ENCODE data around the gene CALM1.
"Not testable (repeated sequence)": the region's sequence is repeated elsewhere in the genome, so short reads cannot be mapped to it uniquely, and the experiment has no call there.

CALM1 gene

DNA sequence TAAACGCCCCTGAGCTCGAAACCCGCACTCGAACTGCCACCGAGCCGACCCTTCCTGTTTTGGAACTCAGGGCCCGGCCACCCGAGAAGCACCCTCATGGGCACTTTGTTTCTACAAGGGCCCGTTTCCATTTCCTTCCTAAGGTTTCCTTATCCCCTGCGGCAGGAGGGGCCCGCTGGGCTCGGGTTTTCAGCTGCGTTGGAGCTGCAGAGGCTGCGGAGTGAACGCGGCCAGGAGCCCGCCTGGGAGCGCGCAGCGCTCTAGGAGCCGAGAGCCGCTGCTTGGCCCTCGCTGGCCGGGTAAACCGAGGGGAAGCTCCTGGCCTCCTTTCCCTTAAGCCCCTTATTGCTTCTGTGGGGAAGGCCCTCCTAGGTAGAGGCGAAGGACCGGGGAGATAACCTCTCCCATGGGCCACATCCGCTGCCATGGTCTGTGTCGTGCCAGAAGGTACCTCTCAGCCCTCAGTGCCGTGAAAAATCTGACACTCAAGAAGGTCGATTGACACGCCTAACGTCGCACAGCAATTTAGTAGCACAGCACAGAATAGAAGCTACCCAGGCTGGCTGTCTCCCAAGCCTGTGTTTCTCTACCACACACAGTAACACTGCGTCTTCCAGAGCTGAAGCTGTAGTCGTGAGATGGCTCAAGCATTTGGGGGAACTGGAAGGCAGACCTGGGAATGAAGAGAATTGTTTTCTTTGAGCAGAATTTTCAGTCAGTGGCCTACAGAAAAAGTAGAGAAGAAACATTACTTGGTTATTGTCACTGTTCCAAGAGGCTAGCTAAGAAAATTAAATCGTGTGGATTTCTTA is 12.9 kb upstream of the CALM1 start:
- DNase-seq: peak; percentile 73

DNA sequence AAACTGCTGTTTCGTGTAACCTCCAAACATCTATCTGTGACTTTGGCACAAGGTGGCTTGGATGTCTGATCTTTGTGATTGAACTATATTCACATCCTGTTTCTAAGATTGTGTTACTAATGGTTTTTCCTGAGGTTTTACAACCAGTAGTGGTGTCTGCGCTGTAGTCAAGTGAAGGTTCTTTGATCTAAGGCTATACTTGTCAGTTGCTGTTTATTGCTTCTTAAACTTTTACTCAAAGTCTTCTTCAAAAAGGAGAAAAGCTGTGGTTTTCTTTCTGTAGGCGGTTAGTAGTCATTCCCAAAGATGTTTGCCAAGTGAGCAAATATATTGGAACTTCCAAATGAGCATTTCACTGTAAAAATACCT is 12.3 kb upstream of the CALM1 start:
- DNase-seq: no peak

DNA sequence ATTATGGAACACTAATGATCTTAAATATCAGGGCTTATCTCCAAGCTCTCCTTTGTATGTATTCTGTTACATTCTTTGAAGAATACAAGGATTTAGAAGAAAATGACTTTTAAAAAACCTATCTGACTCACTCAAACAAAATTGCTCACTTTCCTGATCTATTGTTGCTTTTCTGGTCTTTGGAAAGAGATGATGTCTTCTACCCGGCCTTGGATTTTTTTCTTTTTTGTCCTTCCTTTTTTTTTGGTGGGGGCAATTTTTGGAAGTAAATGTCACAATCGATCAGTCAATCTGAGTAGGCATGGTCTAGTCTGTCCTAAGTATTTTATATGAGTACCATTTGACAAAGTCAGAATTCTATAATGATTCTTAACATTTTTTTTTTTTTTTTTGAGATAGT is 10.5 kb upstream of the CALM1 start:
- no peak for DNase-seq

DNA sequence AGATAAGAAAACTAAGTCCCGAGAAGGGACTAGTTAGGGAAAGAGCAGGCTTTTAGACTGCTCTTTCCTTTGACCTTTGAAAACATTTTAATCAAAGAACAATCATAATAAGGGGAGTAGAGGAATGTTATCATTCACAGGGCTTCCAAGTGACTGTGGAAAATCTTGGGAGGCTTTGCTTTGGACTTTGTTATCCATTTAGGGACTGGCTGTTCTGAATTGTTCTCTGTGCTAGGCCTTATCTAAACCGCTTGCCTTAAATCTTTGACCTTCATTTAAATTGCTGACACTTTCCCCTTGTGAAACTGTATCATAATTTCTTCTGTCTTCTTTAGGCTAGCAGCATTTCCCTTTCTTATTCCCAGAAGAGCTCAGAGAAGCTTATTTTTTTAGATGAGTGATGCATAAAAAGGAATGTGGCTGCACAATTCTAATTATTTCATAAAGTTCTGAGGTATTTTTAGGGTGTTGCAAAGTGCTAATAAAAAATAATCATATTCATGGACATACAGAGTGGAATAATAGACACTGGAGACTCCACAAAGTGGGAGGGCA is 9.5 kb upstream of the CALM1 start:
- no peak for DNase-seq

DNA sequence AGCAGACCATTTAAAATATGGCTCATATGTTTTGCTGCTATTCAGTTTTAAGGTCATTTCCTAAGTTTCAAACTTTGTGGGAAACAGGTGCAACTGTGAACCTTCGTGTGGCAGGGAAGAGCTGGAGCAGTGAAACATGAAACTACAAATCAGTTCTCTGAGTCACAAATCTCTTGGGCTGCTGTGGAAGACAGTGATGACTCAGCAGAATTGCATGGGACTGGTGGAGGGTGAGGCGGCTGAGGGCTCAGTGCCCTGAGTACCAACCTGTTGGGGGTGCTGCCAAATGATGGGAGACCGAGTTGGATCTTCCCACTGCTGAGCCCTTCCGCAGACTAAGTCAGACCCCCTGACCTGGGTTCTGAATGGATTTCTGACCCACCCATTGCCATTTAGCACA is 8.4 kb upstream of the CALM1 start:
- DNase-seq: no peak

DNA sequence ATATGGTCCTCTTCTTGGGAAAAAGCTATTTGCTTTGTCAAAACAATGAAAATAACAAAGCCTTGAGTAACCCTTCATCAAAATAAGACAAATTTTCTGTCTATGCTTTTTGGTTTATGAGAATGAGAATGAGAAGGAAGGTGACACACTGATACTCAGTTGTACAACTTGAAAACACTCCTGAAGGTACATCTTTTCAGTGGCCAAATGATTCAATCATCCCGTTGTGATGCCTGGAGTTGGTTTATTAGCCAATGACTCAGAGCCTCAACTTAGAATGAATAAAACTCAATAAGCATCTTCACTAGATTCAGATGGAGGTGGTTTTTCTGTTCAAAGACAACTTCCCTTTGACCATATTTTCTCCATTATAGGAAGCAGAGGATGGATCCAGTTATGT is 7.8 kb upstream of the CALM1 start:
- DNase-seq: no peak

DNA sequence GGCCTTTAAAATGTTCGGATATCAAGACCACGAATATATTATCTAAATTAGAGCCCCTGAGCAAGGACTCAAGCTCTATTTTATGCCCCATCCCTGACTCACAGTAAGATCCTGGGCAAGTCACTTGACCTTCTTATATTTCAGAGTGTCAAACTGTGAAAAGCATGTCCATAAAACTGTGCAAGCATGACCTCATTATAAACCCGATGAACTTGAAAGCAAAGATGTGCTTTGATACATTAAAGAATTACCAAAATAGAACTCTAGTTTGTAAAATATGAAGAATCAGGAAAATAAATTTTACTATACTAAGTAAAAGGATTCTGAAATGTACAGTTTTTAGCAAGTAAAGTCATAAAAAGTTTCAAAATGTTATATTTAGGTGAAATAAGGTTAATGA is 2.9 kb upstream of the CALM1 start:
- DNase-seq: no peak

DNA sequence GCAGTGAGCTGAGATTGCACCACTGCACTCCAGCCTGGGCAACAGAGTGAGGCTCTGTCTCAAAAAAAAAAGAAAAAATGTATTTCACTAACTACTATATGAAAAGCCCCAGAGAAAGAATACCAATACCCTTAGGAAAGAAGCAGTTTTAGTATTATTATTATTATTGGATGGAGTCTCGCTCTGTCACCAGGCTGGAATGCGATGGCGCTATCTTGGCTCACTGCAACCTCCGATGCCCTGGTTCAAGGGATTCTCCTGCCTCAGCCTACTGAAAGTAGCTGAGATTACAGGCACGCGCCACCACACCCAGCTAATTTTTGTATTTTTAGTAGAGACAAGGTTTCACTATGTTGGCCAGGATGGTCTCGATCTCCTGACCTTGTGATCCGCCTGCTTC is 2.0 kb upstream of the CALM1 start:
- not testable (repeated sequence) for DNase-seq

DNA sequence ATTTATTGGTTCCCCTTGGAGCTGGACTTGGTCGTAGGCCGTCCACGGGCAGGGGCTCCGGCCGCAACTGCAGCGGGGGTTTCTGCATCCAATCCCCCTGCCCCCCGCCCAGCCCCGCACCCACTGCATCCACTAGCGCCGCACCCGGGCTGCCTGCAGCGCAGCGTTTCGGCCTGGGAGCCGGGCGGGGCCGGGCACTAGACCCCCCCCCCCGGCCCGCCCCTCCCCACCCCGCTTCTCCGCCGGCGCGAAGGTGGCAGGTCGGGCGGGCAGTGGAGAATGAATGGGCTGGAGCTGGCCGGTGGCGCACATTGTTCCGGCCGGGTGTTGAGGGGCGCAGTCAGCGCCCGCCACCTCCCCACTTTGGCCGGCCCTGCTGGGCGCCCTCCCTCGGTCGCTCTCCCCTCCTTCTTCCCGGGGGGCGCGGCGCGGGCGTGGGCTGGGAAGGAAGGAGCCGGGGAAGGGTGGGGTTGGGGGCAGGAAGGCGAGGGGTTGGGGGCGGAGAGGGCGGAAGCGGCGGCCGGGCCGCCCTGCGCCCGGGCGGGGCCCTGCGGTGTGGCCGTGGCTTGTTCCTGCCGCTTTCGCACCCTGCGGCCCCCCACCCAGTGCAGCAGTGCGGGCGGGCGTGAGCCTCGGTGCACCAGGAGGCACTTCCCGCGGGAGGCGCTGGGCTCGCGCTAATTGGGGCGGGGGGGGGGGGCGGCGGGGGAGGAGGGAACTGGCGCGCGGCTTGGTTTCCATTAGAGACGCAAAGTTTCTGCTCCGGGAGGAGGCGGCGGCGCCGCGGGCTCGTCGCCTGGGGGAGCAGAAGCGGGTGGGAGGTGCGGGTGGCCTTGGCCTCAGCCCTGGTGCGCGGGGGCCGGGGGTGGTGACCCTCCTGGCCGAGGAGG is 841 bp downstream of the CALM1 start:
- DNase-seq: peak; percentile 81

DNA sequence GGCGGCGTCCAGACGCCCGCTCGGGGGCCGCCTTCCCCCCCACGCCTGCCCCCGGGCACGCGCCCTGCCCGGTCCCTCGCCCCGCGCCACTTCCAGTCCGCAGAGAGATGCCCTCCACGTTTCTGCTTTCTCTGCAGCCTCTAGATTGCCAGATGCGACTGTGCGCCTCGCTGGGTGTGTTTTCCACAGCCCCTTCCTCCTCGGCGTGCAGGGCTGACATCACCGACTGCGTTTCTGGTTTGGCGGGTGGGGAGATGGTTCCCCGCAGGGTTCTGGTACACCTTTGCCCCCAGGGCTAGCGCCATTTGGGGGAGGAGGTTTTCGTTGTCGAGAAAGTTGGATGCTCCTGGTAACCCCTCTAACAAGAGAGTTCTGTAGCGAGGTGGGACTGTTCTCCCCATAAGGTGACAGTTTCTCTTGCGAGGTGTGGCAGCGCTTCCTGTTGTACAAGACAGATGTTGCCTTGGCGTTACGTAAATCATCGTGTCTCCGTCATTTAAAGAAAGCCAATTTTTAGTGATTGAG is 1.5 kb downstream of the CALM1 start:
- peak; percentile 79 for DNase-seq

DNA sequence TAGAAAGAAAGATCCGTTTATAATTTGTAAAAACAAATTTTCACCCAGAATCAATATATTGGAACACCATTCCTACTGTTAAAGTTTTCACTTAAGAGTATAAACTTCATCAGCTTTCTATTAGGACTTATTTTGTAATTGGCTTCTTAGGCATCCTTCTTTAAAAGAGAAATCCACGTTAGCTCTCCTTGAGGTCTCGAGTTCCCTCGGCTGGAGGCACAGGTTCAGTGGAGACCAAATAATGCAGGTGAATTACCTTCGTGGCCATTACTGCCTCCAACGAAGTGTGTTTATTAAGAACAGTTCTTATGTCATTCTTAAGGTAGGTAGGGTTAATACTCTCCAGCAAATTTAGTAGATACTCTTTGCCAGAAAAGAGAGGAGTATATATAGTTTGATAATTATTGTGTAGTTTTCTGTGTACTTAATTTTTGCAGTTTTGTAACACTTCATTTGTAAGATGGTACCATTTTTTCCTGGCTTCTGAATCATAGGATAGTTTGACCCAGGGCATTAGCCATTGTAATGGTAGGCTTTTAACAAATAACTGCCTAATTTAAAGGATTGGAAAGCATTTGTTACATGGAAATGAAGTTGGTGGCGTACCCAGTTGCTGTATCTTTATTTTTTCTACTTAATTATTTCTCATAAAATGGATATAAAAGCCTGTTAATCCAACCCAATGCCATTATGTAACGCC is 2.2 kb downstream of the CALM1 start:
- DNase-seq: no peak

DNA sequence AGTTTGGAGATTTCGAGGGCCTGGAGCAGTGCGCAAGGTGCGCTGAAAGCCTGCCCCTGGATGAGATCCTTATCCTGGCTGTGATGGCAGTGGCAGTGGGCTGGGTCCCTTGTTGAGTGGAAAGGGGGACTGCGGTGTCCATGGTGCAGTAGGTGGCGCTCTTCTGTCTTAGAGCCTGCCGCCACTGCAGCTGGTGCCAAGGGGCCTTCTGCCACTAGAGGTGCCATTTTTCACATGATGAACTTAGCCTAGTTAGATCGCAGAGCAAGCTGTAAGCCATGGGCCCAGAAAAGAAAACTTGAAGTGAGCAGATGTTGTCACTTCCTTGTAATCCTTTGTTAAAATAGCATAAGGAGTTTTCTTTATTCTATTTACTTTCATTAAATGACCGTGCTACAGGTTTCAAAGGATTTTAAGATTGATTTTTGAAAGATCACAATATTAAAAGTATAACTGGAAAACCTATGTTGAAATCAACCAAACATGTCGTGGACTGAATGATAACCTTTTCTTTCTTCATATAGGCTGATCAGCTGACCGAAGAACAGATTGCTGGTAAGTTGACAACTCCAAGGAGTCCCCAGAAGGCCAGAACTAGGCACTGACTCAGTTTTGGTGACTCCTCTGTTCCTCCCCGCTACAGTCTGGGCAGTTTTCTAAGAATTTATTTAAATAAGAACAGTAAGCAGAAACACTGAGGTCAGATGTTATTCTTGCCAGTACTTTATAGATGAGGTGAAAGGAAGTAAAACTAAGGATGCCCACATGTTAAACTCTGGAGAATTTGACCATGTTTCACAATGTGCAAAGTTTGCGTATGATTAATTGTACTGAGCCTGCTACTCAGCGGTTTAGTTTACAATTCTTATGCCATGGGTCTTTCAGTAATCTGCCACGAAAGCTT is 3.0 kb downstream of the CALM1 start:
- DNase-seq: peak; percentile 94

DNA sequence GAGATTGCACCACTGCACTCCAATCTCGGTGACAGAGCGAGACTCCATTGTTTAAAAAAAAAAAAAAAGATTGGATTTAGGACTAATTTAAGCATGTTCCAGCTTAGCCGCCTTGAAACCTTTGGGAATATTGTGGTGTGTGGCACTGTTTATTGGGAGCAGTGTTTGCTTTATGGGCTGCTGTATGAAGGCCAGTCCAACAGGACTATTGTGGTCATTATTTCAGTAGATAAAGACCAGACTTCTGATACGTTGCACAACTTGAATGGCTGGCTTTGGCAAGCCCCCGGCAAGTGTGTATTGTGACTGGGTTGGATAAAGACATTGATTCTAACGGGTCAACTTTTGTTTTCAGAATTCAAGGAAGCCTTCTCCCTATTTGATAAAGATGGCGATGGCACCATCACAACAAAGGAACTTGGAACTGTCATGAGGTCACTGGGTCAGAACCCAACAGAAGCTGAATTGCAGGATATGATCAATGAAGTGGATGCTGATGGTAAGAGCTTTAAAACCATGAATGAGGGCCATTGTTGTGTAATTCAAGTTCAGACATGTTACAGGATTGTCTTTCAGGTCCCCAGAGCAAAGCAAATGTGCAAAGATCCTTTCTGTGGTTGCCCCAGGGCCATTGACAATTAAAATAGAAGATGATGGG is 4.2 kb downstream of the CALM1 start:
- DNase-seq: no peak

DNA sequence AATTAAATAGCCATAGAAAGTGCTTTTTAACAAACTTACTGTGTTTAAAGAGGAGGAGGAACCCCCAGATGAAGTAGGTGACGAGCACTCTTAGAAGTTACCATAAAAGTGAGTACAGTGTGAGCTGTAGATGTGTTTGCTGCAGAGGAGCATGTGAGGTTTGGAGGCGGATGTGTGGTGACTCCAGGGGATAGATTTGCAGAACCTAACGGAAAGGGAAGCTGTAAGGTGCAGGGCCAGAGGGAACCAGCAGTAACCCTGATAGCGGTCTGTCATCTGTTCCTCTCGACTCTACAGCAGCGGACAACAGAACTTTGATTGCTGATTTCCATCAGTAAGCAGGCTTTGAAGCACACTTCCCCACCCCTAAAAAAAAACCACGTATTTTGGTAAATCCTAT is 5.2 kb downstream of the CALM1 start:
- no peak for DNase-seq

DNA sequence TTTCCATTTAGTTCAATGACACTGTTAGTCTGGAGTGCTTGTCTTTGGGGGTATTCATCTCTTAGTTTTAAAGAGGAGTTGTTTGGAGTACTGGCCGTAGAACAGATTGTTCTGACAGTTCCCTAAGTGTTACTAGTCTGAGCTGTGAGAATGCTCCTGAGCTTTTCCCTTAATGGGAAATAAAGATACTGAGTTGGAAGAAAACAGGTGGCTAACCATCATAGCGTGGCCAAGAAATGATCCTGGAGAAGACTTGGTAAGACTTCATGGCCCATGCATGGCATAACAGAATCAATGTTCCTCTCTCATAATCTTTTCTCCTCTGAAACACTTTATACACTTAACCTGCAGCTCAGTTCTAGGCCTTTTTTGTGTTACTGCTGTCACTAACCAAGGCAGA is 6.2 kb downstream of the CALM1 start:
- no peak for DNase-seq

DNA sequence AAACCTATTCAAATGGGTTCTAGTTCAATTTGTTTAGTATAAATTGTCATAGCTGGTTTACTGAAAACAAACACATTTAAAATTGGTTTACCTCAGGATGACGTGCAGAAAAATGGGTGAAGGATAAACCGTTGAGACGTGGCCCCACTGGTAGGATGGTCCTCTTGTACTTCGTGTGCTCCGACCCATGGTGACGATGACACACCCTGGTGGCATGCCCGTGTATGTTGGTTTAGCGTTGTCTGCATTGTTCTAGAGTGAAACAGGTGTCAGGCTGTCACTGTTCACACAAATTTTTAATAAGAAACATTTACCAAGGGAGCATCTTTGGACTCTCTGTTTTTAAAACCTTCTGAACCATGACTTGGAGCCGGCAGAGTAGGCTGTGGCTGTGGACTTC is 8.3 kb downstream of the CALM1 start:
- no peak for DNase-seq

DNA sequence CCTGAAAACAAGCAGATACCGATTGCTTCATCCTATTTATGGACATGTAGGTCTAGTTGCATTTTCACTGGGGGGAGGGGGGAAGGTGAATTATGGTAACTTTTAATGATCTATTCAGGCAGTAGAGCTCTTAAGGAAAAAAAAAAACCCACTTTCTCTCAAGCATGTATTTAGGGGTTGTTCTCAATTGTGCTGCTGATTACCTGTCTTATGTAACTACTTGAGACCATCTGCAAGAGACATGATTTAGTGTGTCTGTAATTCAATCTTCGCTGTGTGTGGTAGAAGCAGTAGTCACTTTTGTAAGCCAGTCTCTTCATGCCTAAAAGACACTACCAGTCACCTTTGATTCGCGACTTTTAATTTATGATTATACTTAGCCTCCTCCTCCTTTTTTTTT is 8.9 kb downstream of the CALM1 start:
- no peak for DNase-seq

DNA sequence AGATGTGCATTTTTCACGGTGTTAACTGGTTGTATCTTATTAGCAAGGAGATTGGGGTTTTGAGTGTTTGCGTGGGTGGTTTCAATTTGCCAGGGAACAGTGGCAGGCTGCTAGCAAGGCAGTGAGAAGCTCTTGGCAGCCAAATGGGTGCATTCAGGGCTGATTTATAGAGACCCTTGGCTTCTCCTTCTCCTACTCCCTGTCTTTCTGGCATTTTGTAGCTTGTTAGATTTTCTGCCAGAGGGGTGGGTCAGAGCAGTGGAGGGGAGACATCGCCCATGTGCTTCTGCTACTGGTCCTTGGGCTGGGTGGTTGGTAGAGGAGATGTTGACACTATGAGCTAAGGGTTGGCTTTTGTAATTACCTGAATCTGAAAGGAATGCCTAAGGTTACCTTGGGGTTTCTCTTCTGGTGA is 9.6 kb downstream of the CALM1 start:
- DNase-seq: no peak

DNA sequence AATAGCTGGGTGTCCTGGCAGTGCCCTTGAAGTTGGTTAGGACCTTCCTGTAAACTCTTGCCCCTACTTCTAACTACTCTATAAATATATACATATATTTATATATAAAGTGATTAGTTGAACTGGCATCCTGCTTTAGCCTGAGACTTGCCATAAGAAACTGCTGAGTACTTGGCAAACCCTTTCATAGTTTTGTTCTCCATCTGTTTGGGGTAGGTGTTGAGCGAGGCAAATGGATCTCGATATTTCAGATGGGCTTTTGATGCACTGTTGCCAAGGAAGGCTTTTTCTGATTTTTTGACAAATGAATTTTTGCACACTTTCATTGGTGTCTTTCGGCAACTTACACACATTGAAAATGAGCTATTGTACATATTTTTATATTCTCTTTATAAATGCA is 10.4 kb downstream of the CALM1 start:
- no peak for DNase-seq

DNA sequence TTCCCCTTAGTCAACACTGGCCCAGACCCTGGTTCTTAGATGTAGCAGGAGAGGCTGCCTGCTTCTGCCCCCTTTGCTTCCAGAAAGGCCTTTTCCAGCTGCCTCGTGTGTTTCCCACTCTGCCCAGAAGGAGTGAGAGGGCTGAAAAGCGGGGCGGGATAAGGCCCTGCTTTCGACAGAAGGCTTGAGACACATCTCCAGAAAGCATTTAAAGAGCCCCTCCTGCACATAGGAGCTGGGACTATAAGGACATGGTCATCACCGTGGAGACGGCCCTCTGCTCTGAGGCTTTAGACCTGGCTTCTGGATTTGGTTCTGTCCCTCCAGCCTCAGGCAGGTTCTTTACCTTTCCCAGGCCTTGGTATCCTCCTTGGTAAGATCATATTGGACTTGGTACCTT is 11.9 kb downstream of the CALM1 start:
- DNase-seq: no peak

DNA sequence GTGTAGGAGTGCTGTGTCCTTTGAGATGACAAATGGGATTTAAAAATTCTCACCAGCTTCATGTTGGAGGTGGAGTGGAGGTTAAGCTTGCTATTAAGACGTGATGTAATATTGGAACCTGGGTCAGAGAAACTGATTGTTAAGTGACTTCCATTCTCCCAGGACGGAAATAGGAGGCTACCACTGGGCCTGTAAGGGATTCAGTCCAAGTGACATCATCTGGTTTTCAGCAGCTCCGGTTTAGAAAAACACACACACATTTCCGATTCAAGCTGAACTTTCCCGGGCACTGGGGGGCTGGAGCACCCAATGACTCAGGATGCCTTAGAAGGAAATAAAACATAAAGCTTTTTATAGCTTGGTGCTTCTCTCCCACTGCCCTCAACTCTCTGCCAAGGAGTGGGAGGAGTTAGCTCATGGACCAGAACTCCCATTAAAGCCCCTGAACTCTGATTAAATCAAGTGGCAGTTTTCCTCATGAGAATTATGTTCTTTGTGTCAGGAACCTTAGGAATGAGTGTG is 12.4 kb downstream of the CALM1 start:
- DNase-seq: peak; percentile 86
